GM12864 (cell line): ENCODE data around the gene ABHD5.
"Not testable (repeated sequence)": the region's sequence is repeated elsewhere in the genome, so short reads cannot be mapped to it uniquely, and the experiment has no call there.

Experiments
- DNase-seq: peaks from one replicate; pipeline ENCODE4 v3.0.0-alpha.2; 2011; ENCODE audit warnings: low read depth
- H3K4me3 ChIP-seq: 2 replicates; pipeline ENCODE4 v1.5.1; 2011; ENCODE audit warnings: mild to moderate bottlenecking, low read depth, low read length, control low read depth
- TF ChIP-seq, protein P1 (sequence below): IDR thresholded peaks from 2 replicates; pipeline ENCODE4 v1.5.1; 2011; ENCODE audit warnings: low read depth, mild to moderate bottlenecking, moderate library complexity, low read length, control low read depth, inconsistent platforms; ENCODE audit errors: missing control alignments

ABHD5 gene

DNA sequence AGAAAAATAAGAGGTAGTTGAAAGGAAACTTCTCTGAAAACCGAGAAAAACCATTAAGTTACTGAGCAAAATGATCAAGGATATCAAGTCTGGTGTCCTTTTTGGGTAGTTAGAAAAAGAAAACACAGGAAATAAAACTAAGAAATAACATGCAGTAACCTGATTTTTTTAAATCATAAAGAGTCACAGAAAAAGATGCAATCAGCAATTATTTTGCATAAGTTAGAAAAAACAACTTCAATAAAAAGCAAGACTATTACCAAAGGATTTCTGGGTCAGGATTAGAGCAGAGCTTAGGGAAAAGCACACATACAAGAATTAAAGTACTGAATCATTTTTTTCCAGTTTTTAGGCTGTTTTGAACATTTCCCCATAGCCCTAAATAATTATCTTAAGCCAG is 40.4 kb upstream of the ABHD5 start:
- DNase-seq = no peak

GRCh38 chr3:43656390-43656789 is 34.3 kb upstream of the ABHD5 start:
- not testable (repeated sequence) for DNase-seq, H3K4me3 ChIP-seq

More for the DNA sequence above, 40.4 kb upstream of the ABHD5 start:
- TF ChIP-seq, protein P1, sequence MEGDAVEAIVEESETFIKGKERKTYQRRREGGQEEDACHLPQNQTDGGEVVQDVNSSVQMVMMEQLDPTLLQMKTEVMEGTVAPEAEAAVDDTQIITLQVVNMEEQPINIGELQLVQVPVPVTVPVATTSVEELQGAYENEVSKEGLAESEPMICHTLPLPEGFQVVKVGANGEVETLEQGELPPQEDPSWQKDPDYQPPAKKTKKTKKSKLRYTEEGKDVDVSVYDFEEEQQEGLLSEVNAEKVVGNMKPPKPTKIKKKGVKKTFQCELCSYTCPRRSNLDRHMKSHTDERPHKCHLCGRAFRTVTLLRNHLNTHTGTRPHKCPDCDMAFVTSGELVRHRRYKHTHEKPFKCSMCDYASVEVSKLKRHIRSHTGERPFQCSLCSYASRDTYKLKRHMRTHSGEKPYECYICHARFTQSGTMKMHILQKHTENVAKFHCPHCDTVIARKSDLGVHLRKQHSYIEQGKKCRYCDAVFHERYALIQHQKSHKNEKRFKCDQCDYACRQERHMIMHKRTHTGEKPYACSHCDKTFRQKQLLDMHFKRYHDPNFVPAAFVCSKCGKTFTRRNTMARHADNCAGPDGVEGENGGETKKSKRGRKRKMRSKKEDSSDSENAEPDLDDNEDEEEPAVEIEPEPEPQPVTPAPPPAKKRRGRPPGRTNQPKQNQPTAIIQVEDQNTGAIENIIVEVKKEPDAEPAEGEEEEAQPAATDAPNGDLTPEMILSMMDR = no peak
- H3K4me3 ChIP-seq = no peak overlapping the region

- TF ChIP-seq, protein P1 = no peak
- no peak for DNase-seq
- no peak overlapping the region for H3K4me3 ChIP-seq
These were observed 31.4 kb upstream of the ABHD5 start for GRCh38 chr3:43659250-43659880.

DNA sequence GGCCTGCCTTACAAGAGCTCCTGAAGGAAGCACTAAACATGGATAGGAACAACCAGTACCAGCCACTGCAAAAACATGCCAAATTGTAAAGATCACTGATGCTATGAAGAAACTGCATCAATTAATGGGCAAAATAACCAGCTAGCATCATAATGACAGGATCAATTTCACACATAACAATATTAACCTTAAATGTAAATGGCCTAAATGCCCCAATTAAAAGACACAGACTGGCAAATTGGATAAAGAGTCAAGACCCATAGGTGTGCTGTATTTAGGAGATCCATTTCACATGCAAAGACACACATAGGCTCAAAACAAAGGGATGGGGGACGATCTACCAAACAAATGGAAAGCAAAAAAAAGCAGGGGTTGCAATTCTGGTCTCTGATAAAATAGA is 29.4 kb upstream of the ABHD5 start:
- not testable (repeated sequence) for DNase-seq, H3K4me3 ChIP-seq

GRCh38 chr3:43665011-43665410 is 25.7 kb upstream of the ABHD5 start:
- not testable (repeated sequence) for H3K4me3 ChIP-seq, DNase-seq

DNA sequence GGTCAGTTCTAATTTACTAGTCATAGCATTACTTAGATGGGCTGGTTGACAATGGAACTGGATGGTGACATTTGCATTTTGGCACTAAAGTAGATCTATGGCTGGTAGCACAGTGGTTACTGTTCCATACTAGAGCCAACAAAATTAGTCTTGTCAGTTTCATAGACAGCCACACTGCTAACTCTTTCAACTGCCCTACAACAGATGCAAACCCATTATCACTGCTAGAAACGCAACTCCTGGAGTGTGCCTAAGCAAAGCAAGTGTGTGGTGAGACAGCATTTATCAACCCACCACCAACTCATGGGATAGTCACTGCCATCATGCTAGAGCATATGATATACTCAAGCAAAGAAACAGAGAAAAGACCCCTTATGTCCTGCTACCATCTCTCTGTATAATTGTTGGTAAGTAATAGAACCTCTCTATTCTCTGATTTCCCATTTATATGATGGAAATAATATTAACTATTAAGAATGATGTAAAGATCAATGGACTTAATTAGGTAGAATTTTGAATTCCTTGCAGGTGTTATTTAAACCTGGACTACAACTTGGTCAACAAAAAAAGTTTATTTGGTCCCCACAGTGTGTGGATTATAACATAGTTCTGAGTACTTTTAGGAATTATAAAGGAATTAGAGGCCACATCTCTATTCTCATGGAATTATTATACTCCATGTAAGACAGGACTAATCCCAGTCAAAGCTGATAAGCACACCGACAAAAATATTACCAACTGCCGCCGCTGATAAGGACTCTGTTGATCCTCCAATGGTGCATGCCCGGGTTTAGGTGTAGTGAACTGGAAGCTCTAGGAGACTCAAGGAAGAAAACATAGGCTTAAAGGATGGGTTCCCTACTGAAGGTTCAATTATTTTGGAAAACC is 19.9 kb upstream of the ABHD5 start:
- TF ChIP-seq, protein P1 = no peak
- no peak overlapping the region for H3K4me3 ChIP-seq
- no peak for DNase-seq

GRCh38 chr3:43674345-43675085 is 16.2 kb upstream of the ABHD5 start:
- no peak overlapping the region for H3K4me3 ChIP-seq
- DNase-seq = no peak
- TF ChIP-seq, protein P1 = no peak

DNA sequence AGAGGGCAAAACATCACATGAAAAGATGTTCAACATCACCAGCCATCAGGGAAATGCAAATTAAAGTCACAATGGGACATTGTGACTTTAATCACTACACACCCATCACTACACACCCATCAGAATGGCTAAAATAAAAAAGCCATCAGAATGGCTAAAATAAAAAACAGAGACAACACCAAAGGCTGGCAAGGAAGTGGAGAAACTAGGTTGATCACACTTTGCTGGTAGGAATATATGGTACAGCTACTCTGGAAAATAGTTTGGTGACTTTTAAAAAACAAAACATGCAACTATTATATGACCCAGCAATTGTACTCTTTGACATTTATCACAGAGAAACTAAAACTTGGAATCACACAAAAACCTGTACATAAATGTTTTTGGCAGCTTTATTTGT is 15.1 kb upstream of the ABHD5 start:
- H3K4me3 ChIP-seq = no peak overlapping the region
- no peak for DNase-seq
- TF ChIP-seq, protein P1 = no peak
